AG10803 (cell line): ENCODE data around the gene ADAM8.

ENCODE experiments used
- DNase-seq: peaks from one replicate; pipeline ENCODE4 v3.0.0; 2010; ENCODE audit warnings: low read depth
- H3K4me3 ChIP-seq: 2 replicates; pipeline ENCODE4 v1.5.1; 2011; ENCODE audit warnings: mild to moderate bottlenecking, low read length, control low read depth
- TF ChIP-seq, protein P1 (sequence below): conservative IDR thresholded peaks from 2 replicates; pipeline ENCODE4 v1.5.1; 2011; ENCODE audit warnings: mild to moderate bottlenecking, low read length, control low read depth, inconsistent platforms

Gene ADAM8

DNA sequence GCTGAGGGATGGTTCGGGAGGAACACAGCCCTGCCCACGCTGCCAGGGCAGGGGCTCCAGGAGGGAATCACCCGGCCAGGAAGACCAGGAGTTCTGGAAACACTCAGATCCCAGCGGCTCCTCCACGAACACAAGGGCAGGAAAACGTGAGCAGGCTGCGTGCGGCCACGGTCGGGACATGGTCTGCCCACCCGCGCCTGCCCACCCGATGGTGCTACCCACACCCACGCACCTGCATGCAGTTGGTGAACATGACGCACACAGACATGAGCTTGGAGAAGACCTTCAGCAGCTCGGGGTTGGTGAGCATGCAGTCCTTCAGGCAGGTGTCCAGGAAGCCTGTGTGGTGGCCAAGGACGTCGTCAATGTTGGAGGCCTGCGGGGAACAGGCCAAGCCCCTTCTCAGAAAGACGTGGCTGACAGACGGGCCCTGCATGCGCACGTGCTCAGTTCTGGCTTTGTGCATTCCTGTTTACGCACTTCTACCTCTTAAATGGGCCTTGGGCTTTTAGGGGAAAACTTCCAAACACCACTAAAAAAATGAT, 6.2 kb upstream of the ADAM8 start:
- H3K4me3 ChIP-seq = no peak overlapping the region
- DNase-seq = no peak
- TF ChIP-seq, protein P1, sequence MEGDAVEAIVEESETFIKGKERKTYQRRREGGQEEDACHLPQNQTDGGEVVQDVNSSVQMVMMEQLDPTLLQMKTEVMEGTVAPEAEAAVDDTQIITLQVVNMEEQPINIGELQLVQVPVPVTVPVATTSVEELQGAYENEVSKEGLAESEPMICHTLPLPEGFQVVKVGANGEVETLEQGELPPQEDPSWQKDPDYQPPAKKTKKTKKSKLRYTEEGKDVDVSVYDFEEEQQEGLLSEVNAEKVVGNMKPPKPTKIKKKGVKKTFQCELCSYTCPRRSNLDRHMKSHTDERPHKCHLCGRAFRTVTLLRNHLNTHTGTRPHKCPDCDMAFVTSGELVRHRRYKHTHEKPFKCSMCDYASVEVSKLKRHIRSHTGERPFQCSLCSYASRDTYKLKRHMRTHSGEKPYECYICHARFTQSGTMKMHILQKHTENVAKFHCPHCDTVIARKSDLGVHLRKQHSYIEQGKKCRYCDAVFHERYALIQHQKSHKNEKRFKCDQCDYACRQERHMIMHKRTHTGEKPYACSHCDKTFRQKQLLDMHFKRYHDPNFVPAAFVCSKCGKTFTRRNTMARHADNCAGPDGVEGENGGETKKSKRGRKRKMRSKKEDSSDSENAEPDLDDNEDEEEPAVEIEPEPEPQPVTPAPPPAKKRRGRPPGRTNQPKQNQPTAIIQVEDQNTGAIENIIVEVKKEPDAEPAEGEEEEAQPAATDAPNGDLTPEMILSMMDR = no peak

DNA sequence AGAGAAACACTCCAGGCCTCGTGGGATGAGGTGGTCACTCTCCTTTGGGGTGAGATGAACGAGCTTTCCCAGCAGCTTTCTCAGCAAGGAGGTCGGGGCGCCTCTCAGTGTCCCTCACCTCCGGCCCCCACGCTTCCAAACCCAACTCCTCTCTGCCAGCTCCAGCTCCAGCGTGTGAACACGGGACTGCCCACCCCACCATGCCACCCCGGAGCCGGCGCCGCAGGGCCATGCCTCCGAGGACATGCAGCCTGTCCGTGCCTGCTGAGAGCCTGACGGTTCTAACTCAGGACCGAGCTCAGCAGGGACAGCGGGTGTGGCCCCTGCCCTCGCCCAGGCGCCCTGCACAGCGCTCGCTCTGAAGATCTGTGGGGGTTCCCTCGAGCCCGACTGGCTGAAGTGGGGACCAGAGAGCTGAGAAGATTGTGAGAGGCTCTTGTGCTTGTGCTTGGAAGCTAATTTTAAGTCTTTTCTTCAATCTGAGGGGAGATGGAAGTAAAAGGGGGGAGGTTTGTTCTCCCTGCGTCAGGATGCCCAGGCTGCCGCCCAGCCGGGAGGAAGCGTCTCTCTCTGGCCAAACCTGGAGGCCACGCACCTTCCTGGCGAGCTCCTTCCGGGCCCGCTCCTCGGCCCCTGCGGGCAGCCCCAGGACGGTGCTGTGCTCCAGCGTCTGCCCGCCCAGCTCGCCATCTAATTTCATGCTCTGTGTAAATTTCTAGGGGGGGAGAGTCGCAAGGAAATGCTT, 5.1 kb upstream of the ADAM8 start:
- no peak overlapping the region for H3K4me3 ChIP-seq
- TF ChIP-seq, protein P1 = no peak
- DNase-seq = no peak

DNA sequence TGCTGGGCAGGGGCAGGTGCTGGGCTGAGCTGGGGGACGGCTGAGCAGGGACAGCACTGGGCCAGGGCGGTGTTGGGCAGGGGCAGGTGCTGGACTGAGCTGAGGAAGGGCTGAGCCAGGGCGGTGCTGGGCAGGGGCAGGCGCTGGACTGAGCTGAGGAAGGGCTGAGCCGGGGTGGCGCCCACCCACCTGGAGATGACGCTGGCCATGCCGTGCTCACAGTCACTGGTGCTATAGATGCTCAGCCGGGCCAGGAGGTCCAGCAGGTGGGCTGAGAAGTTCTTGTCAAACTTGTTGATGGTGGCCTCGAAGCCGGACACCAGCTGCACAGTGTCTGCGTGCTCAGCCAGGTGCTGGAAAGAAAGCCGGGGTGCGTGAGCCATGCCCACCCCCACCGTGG, 4.4 kb upstream of the ADAM8 start:
- no peak for DNase-seq
- TF ChIP-seq, protein P1 = no peak
- H3K4me3 ChIP-seq = no peak overlapping the region

DNA sequence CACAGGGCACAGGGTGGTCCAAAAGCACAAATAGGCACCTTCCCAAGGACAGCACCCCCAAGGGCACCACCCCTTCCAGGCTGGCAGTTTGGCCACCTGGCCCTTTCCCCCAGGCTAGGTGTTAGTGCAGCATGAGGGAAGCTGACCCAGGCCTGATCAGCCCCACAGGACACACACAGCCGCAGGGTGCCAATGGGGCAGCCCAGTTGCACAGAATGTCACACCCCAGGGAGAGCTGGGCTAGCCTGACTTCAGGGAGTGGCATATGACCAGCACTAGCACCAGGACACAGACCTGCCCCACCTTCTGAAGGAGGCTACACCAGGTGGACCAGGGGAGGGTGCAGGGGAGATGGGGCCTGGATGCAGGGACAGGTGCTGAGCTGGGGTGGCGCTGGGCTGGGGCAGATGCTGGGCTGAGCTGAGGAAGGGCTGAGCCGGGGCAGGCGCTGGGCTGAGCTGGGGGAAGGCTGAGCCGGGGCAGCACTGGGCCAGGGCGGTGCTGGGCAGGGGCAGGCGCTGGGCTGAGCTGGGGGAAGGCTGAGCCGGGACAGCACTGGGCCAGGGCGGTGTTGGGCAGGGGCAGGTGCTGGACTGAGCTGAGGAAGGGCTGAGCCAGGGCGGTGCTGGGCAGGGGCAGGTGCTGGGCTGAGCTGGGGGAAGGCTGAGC, 3.9 kb upstream of the ADAM8 start:
- TF ChIP-seq, protein P1 = no peak
- H3K4me3 ChIP-seq = no peak overlapping the region
- DNase-seq = no peak

DNA sequence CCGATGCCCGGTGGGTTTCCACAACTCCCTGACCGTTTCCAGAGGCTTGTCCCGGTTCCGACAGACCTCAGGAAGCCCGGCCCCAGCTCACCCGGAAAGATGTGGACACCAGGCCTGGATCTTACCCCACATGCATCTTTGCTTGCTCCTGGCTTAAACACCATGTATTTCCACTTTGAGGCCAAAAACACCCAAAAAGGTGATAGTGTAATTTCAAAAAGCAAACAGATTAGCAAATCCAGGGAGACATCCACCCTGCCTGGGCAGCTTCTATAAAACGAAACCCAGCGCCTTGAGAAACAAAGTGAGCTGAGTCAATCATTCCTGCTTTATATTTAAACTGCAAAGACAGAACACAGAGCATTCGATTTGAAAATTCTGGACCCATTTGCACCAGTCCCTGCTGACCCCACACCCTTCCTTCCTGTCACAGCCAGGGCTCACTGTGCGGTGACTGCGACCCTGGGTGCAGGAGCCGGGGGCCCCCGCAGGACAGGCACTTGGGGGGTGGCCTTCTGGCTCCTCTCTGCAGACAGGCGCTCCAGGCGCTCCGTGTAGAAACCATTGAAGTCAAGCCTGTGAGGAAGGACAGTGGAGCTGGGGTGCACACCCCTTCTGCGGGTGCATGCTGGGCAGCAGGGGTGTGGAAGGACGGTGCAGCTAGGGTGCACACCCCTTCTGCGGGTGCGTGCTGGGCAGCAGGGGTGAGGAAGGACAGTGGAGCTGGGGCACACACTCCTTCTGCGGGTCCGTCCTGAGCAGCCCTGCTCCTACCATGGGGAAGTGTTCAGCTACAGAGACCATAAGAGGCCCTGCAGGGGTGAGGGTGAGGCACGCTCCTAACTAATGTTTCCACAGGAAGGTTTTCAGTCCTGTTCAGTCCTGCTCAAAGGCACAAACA, 2.9 kb upstream of the ADAM8 start:
- no peak overlapping the region for H3K4me3 ChIP-seq
- TF ChIP-seq, protein P1 = no peak
- DNase-seq = no peak

DNA sequence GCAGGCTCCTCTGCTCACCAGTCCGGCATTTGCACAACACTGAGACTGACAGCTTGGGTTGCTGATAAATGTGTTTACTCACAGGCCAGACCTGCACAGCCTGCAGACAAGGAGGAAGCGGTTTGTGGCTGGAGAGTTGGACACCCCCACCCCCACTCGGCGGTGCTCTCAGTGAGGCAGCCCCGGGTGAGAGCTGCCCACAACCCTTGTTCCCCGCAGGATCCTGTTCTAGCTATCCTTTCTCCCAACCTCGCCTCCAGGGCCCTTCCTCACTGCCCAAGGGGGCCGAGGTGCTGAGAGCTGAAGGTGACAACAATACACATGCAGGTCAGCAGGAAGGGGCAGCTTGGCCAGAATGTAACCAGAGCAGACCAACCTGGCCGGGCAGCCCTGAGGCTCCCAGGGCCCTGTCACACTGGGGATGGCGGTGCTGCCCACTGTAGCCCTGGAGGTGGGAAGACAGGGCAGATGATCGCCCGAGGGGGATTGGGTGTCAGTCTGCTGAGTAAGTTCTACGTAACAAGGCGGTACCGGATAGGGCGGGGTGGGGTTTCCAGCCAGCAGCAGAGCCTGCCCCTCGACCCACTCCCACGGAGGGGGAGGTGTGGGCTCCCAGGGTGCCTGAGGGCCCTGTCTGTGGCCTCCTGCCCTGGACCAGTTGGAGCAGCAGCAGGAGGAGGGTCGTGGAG, 2.1 kb upstream of the ADAM8 start:
- peak; percentile 47 for DNase-seq
- no peak overlapping the region for H3K4me3 ChIP-seq

More for the DNA sequence above, 2.1 kb upstream of the ADAM8 start:
- TF ChIP-seq, protein P1 = no peak
